Measurements from ENCODE around the gene TOMM5. TPM values are rescaled to one million over a fixed set of nuclear protein-coding genes. Genes with fewer than 3 reads are reported as not detected.

The TOMM5 gene
- total RNA-seq, 1 experiment from 2014 or later, result 411 TPM

DNA sequence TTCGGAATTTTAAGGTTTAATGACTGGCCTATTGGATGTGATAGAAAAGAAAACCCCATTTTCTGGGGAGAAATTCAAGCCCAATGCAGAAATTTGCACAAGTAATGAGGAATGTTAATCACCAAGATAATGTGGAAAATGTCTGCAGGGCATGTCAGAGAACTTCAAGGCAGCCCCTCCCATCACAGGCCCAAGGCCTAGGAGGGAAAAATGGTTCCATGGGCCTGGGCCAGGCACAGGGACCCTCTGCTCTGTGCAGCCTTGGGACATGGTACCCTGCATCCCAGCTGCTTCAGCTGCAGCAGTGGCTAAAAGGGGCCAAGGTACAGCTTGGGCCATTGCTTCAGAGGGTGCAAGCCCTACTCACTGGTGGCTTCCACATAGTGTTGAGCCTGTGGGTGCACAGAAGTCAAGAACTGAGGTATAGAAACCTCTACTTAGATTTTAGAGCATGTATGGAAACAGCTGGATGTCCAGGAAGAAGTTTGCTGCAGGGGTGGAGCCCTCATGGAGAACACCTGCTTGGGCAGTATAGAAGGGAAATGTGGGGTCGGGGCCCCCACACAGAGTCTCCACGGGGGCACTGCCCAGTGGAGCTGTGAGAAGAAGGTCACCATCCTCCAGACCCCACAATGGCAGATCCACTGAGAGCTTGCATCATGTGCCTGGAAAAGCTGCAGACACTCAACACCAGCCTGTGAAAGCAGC is 28.4 kb downstream of the TOMM5 start:
- no peak for DNase-seq (ENCODE audit: low read depth)

GRCh38 chr9:37562826-37563225 is 29.6 kb downstream of the TOMM5 start:
- DNase-seq (ENCODE audit: low read depth), result no peak

- DNase-seq (ENCODE audit: low read depth), result no peak
Observed at GRCh38 chr9:37561682-37562081, 30.7 kb downstream of the TOMM5 start.

- DNase-seq (ENCODE audit: low read depth), result no peak
Observed at GRCh38 chr9:37559855-37560592, 32.4 kb downstream of the TOMM5 start.

DNA sequence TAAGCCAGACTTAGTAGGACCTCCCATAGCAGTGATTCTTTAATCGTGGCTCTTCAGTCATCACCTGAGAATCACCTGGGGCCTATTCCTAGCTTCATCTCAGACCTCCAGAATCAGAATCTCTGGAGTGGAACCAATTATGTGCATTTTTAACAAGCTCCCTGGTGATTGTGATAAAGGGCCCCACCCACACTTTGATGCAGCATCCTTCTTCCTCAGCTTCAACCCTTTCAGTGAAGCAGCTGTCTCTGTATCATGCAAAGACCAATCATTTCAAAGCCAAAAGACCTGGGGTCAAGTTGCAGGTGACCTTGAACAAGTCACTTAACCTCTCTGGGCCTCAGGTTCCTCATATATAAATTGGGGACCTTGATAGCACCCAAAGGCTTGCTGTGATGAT is 33.3 kb downstream of the TOMM5 start:
- no peak for DNase-seq (ENCODE audit: low read depth)

DNA sequence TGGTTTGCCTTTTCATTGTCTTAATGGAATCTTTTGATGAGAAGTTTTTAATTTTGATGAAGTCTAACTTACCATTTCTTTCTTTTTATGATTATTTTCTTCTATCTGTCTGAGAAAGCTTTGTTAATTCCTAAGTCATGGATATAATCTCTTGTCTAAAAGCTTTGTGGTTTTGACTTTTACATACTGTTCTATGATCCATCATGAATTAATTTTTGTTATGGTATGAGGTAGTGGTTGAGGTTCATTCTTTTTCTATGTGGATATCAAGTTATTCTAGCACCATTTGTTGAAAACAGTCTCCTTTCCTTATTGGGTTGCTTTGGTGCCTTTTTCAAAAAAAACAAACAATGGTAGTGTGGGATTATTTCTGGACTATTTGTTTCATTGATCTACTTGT is 36.6 kb downstream of the TOMM5 start:
- no peak for DNase-seq (ENCODE audit: low read depth)

- no peak for DNase-seq (ENCODE audit: low read depth)
Observed at GRCh38 chr9:37554318-37554717, 38.1 kb downstream of the TOMM5 start.

GRCh38 chr9:37551888-37552287 is 40.5 kb downstream of the TOMM5 start:
- no peak for DNase-seq (ENCODE audit: low read depth)

DNA sequence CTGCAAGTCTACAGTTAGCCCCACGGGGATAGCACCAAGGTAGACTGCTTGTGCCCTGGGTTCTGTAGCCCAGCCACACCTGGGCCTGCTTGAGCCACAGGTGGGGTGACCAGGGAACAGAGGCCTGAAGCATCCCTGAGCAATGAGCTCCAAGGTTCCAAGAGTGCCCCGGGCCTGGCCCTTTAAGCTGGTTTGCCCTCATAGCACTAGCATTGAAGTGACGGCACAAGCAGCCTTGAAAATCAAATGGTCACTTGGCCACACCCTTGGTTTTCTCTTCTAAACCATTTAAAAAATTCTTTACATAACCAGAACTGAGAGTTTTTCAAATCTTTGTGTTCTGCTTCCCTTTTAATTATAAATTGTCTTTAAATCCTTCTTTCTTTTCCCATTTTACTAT is 40.9 kb downstream of the TOMM5 start:
- no peak for DNase-seq (ENCODE audit: low read depth)

- no peak for DNase-seq (ENCODE audit: low read depth)
Observed at GRCh38 chr9:37550781-37551180, 41.6 kb downstream of the TOMM5 start.

DNA sequence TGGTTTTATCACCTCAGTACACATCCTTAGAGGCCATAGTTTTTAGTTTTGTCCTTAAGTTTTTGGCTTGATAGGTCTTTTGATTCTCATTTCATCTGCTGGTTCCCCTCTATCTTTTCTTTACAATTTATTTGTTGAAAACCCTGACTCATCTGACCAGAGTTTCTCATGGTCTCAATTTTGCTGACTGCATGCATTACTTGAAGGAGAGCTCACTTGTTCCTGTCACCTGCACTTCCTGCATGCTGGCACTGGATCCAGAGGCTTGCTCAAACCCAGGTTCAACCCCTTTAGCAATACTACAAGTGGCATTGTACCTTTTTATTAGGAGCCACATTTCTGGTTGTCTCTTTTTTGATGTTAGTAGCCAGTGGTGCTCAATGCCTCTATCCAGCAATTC is 42.9 kb downstream of the TOMM5 start:
- DNase-seq (ENCODE audit: low read depth), result peak; percentile 6

DNA sequence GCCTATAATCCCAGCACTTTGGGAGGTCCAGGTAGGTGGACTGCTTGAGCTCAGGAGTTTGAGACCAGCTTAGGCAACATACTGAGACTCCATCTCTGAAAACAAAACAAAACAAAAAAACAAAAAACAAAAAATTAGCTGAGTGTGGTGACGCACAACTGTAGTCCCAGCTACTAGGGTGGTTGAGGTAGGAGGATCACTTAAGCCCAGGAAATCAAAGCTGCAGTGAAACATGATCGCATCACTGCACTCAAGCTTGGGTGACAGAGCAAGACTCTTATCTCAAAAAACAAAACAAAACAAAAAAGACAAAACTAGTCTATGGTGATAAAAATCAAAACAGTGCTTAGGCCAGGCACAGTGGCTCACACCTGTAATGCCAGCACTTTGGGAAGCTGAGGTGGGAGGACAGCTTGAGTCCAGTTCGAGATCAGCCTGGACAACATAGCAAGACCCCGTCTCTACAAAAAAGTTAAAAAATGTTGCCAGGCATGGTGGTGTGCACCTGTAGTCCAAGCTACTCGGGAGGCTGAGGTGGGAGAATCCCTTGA is 45.0 kb downstream of the TOMM5 start:
- DNase-seq (ENCODE audit: low read depth), result no peak

GRCh38 chr9:37543468-37543867 is 48.9 kb downstream of the TOMM5 start:
- no peak for DNase-seq (ENCODE audit: low read depth)

DNA sequence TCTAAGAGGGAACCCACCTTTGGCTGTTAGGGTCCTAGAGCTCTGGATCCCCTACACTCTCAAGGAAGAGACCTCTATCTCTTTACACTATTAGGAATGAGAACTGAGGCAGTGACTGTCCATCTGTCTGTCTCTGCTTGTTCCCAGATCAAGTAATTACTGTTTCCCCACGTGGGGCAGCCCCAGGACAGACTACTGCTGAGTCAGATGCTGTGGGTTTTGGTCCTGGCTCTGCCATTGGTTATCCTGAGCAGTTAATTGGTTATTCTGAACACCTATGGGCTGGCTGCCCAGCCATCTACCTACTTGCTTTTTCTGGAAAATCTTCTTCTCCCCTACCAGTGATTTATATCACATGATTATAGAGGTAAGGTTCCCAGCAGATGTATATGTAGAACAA is 49.5 kb downstream of the TOMM5 start:
- DNase-seq (ENCODE audit: low read depth), result peak; percentile 24

DNA sequence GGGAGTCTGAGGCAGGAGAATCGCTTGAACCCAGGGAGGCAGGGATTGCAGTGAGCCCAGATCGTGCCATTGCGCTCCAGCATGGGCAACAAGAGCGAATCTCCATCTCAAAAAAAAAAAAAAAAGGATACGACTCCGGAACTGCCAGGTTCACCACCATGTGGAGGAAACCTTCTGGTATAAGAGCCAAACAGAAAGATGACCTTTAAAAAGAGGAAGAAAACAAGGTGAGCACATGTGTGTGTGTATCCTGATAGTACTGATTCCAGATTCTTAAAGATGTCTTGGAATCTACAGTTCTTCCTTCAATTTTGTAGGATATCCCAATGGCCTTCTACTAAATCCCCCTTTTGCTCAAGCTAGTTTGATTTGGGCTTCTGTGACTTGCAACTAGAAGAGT is 49.9 kb downstream of the TOMM5 start:
- no peak for DNase-seq (ENCODE audit: low read depth)

DNA sequence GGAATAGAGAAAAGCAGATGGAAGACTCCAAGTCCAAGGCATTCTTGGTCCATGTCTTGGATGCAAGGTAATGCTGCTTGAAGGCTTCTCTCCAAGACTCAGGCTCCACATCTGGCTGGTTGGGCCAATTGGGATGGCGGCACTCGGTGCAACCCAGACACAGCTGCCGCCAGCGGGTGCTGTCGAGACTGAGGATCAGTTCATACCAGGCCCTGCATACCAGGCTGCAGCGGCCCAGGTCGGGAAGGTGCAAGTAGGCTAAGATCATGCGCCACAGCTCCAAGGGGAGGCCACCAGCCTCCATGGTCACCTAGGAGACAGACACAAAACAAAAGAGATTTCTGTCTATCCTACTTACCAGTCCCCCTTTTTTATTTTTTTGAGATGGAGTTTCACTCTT is 50.9 kb downstream of the TOMM5 start:
- DNase-seq (ENCODE audit: low read depth), result no peak

DNA sequence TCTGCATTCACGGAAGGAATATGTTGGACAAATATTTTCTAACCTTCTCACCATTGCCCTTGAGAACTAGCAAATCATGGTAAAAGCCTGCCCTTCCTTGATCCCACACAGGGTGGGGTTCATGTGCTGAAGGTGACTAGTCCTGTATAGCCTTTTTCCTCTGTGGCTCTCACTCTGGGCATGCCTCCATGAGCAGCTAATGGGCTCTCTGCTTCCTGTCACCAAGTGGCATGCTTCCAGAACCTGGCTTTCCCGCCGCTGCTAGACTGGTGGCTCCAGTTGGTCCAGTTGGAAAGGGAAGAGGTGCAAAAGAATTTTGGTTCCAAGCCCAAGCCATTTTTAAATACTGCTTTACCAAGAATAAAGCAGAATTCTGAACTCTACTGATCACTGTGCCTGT is 51.8 kb downstream of the TOMM5 start:
- DNase-seq (ENCODE audit: low read depth), result no peak

DNA sequence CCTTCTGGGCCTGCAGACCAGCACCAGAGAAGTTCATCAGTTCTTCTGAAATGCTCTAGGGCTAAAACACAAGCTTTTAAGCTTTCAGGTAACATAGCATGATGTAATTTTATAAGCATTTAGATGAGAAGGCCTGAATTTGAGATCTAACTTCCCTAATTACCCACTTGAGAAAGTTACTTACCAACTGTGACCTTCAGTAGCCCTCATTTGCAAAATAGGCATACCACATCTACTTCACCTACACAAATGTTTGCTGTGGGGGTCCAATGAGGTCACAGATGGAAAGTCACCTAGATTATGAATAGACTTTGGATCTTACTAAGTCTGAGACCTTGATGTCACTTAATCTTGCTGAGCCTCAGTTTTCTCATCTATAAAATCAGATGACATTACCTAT is 52.8 kb downstream of the TOMM5 start:
- DNase-seq (ENCODE audit: low read depth), result no peak

Other genes starting within 250 kb of the TOMM5 start
- gene GRHPR, start 169.9 kb downstream of the TOMM5 start, total RNA-seq (2014; rRNA removed; shearing (Covaris generic)), result 139 and 149 TPM in 2 replicates
- 5.1 and 5.7 TPM in 2 replicates for gene ZBTB5, start 127.1 kb downstream of the TOMM5 start, total RNA-seq (2014; rRNA removed; shearing (Covaris generic))
- gene POLR1E, start 106.6 kb downstream of the TOMM5 start, total RNA-seq (2014; rRNA removed; shearing (Covaris generic)), result 62.4 and 65.3 TPM in 2 replicates
- gene FBXO10, start 16.2 kb downstream of the TOMM5 start, total RNA-seq (2014; rRNA removed; shearing (Covaris generic)), result 2.9 and 5.9 TPM in 2 replicates
- not detected in 2 replicates for gene FRMPD1, start 58.4 kb upstream of the TOMM5 start, total RNA-seq (2014; rRNA removed; shearing (Covaris generic))
- gene TRMT10B, start 161.2 kb upstream of the TOMM5 start, total RNA-seq (2014; rRNA removed; shearing (Covaris generic)), result 2.8 and 3.0 TPM in 2 replicates
- gene EXOSC3, start 192.5 kb upstream of the TOMM5 start, total RNA-seq (2014; rRNA removed; shearing (Covaris generic)), result 146 and 181 TPM in 2 replicates
- 5.2 and 10.8 TPM in 2 replicates for gene DCAF10, start 208.2 kb upstream of the TOMM5 start, total RNA-seq (2014; rRNA removed; shearing (Covaris generic))

Measured in HT1080 (cell line).